Mammary epithelial cell (primary cell): ENCODE results near the gene SERPINB11.

ENCODE experiments used
- CTCF ChIP-seq, 2 donors: IDR thresholded peaks in 1 of 2; conservative IDR thresholded peaks in 1 of 2; 2 replicates each; pipeline ENCODE4 v1.5.1; 2011 to 2012; ENCODE audit warnings: inconsistent platforms in 2 of 2, low read length in 2 of 2, mild to moderate bottlenecking in 2 of 2, control low read depth in 1 of 2, low read depth in 1 of 2; ENCODE audit not compliant: insufficient read depth in 1 of 2; ENCODE audit errors: extremely low read depth in 1 of 2
- EZH2 ChIP-seq: IDR thresholded peaks from 2 replicates; pipeline ENCODE4 v1.6.1; 2012; ENCODE audit warnings: low read length, inconsistent platforms, borderline replicate concordance

GRCh38 chr18:63708650-63709049, 5.9 kb downstream of the SERPINB11 start:
- TF ChIP-seq CTCF (conservative IDR thresholded peaks at IDR 0.05 in 1 of 2, IDR thresholded peaks at IDR 0.05 in 1 of 2; ENCODE audit: extremely low read depth in 1 of 2, insufficient read depth in 1 of 2, low read depth in 1 of 2, low read length in 2 of 2) (no peak), EZH2 (no peak)
